Activated CD8-positive, alpha-beta memory T cell treated with anti-CD3 and anti-CD28 coated beads, Interleukin-2, amount 50 U/mL, for 24 hours (primary cell): ENCODE results near the gene RTL10.
A peak's percentile ranks its signal among the peaks of the same experiment; 100 is the strongest.

ENCODE experiments used
- DNase-seq: peaks from one replicate; pipeline ENCODE4 v3.0.0-alpha.2; 2020; ENCODE audit errors: extremely low read depth

Gene RTL10

GRCh38 chr22:19863571-19863970 is 8.9 kb upstream of the RTL10 start:
- no peak for DNase-seq

GRCh38 chr22:19862619-19863246 is 8.1 kb upstream of the RTL10 start:
- DNase-seq = no peak

GRCh38 chr22:19859861-19860510 is 5.3 kb upstream of the RTL10 start:
- DNase-seq = no peak

GRCh38 chr22:19857382-19857781 is 2.7 kb upstream of the RTL10 start:
- DNase-seq = no peak

GRCh38 chr22:19855504-19856409 is 1.1 kb upstream of the RTL10 start:
- DNase-seq = peak; percentile 29

GRCh38 chr22:19853879-19854777 is 546 bp downstream of the RTL10 start:
- no peak for DNase-seq

GRCh38 chr22:19853058-19853878 is 1.4 kb downstream of the RTL10 start:
- DNase-seq = no peak

- no peak for DNase-seq
Measured at GRCh38 chr22:19852177-19852781, 2.4 kb downstream of the RTL10 start.

- no peak for DNase-seq
Measured at GRCh38 chr22:19851291-19852176, 3.1 kb downstream of the RTL10 start.

- no peak for DNase-seq
Measured at GRCh38 chr22:19850763-19851109, 3.9 kb downstream of the RTL10 start.

GRCh38 chr22:19849835-19850762 is 4.6 kb downstream of the RTL10 start:
- DNase-seq = no peak

GRCh38 chr22:19848298-19849224 is 6.1 kb downstream of the RTL10 start:
- no peak for DNase-seq

GRCh38 chr22:19847345-19847632 is 7.4 kb downstream of the RTL10 start:
- no peak for DNase-seq

- no peak for DNase-seq
Measured at GRCh38 chr22:19846620-19847344, 7.9 kb downstream of the RTL10 start.

- DNase-seq = no peak
Measured at GRCh38 chr22:19845054-19845722, 9.5 kb downstream of the RTL10 start.

GRCh38 chr22:19844377-19845053 is 10.2 kb downstream of the RTL10 start:
- no peak for DNase-seq
